ENCODE data around the gene TRIP12.
"Not testable (repeated sequence)": the region's sequence is repeated elsewhere in the genome, so short reads cannot be mapped to it uniquely, and the experiment has no call there.

TRIP12 gene

GRCh38 chr2:229757462-229757861 is 164.3 kb downstream of the TRIP12 start:
- DNase-seq, result not testable (repeated sequence)

GRCh38 chr2:229752970-229753729 is 168.7 kb downstream of the TRIP12 start:
- DNase-seq, result peak in 1 of 3 experiments; percentile 17

- DNase-seq, result no peak
Observed at GRCh38 chr2:229749779-229750178, 172.0 kb downstream of the TRIP12 start.

GRCh38 chr2:229748950-229749349 is 172.9 kb downstream of the TRIP12 start:
- no peak for DNase-seq

DNA sequence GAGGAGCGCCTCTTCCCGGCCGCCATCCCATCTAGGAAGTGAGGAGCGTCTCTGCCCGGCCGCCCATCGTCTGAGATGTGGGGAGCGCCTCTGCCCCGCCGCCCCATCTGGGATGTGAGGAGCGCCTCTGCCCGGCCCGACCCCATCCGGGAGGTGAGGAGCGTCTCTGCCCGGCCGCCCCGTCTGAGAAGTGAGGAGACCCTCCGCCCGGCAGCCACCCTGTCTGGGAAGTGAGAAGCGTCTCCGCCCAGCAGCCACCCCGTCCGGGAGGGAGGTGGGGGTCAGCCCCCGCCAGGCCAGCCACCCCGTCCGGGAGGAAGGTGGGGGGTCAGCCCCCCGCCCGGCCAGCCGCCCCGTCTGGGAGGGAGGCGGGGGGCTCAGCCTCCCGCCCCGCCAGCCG is 179.1 kb downstream of the TRIP12 start:
- not testable (repeated sequence) for DNase-seq

- no peak for DNase-seq
Observed at GRCh38 chr2:229740279-229740678, 181.5 kb downstream of the TRIP12 start.

GRCh38 chr2:229738024-229738625 is 183.7 kb downstream of the TRIP12 start:
- no peak for DNase-seq

DNA sequence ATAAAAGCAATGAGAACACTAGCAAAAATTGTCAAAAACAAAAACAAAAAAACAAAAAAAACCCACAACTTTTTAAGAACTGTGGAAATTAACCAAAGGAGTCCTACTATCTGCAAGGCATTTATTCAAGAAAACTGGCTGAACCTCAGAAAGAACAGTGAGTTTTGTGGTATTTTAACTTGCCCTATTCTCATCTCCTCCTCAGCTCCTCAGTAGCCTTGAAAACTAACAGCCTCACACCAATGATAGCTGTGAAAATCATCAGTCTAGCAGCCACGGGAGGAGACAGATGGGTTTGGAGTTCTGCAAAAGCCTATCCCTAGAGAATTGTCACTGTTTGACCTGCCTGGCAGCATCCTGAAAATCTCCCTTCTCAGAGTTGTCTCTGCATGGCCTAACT is 187.4 kb downstream of the TRIP12 start:
- DNase-seq, result no peak

GRCh38 chr2:229733611-229734245 is 188.1 kb downstream of the TRIP12 start:
- no peak for DNase-seq

- DNase-seq, result no peak
Observed at GRCh38 chr2:229732897-229733296, 188.9 kb downstream of the TRIP12 start.

GRCh38 chr2:229731916-229732315 is 189.9 kb downstream of the TRIP12 start:
- DNase-seq, result no peak

DNA sequence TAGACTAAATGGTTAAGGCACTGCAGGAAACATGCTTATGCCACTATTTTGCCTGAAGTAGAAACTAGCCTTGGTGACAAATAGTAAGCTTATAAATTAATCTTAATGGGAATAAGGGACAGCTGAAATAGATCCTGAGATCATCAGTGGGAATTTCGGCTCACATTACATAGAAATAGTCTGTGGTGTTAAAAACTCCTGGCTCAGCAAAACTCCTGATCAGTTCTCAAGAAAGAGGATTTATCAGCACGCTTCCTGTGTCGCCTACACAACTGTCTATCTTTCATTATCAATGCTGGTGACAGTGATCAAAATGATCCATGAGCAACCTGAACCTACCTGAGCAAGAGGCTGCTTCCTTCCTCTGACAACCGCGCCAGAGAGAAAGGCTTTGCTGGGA is 190.4 kb downstream of the TRIP12 start:
- DNase-seq, result no peak

DNA sequence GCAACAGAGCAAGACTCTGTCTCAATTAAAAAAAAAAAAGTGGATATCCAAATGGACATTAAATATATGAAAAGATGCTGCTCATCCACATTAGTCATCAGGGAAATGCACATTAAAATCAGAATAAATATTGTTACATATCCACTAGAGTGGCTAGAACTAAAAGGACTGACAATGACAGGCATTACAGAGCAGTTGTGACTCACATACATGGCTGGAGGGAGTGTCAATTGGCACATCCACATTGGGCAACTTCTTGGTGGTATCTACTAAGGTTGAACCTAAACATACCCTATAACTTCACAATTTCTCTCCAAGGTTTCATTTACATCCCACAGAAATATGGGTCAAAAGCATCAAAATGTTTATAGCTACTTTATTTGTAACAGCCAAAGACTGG is 193.4 kb downstream of the TRIP12 start:
- no peak for DNase-seq

GRCh38 chr2:229726643-229727042 is 195.2 kb downstream of the TRIP12 start:
- no peak for DNase-seq

DNA sequence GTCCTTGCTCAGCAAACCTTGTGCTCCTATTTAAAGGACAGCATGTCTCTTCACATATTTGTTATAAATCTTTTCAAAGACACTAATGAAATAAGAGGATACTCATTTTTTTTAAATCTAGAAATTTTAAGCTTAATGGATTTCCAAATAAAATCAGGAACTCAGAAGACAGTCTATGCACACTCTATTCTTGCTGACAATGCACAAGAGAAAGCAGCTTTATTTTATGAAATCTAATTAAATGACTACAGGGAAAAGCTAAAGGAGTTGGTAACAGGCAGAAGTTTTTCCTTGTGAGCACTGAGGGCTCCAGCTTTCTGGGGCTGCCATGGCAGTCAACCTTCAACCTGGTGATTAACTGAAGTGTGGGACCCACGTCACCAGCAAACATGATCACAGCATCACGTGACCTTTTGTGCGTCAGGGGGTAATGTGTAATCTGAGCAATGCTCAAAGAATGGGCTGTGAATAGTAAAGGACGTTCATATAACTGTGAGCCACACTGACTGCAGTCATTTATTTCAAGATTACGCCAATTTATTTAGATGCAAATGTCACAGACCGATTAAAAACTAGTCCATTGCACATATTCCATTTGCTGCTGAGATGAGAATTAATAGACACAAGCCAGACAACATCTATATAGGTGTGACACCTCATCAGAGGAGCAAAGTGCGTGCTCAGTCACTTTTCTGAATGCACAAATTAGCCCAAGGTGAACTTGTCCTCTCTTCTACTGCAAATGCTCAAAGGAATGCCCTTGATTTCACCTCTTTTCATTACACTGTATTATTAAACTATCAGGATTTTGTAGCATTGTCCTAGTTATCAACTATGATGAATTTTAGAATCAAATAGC is 195.9 kb downstream of the TRIP12 start:
- DNase-seq, result peak in 2 of 3 experiments; percentile 27 to 60

DNA sequence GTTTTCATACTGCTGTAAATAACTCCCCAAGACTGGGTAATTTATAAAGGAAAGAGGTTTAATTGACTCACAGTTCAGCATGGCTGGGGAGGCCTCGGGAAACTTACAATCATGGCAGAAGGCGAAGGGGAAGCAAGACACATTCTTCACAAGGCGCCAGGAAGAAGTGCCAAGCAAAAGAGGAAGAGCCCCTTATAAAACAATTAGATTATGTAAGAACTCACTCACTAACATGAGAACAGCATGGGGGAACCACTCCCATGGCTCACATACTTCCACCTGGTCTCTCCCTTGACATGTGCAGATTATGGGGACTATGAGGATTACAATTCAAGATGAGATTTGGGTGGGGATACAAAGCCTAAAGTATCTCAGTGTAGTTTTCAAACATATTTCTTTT is 198.6 kb downstream of the TRIP12 start:
- not testable (repeated sequence) for DNase-seq

DNA sequence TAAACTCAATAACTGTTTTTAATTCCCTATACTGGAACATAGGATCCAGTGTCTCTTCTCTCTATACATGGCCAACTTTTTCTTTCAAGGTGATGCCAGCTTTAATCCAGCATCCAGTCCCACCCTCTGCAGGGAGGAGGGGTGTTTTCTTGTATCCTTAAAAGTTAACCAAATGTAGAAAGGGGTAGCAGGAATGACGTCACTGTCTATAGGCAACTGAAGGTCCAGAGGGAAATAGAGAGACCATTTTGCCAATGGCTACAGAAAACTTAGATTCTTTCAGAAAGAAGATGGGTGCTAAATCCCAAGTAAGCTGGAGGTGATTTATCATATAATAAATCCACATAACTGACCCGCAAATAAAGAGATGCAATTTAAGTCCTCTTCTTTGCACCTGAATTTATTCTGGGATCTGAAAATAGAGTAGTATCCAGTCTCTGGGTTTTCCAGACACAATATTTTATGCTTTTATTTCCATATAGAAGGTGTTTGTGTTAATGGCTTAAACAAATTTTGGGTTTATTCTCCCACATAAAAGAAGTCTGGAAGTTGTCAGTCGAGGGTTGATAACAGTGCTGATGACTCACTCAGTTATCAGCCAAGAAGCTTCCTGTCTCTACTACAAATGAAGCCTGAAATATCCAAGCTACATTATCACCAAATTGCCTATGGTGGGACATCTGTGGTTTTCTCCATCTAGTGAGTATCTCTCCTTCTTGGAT is 201.7 kb downstream of the TRIP12 start:
- no peak for DNase-seq

GRCh38 chr2:229718057-229718456 is 203.8 kb downstream of the TRIP12 start:
- DNase-seq, result no peak

DNA sequence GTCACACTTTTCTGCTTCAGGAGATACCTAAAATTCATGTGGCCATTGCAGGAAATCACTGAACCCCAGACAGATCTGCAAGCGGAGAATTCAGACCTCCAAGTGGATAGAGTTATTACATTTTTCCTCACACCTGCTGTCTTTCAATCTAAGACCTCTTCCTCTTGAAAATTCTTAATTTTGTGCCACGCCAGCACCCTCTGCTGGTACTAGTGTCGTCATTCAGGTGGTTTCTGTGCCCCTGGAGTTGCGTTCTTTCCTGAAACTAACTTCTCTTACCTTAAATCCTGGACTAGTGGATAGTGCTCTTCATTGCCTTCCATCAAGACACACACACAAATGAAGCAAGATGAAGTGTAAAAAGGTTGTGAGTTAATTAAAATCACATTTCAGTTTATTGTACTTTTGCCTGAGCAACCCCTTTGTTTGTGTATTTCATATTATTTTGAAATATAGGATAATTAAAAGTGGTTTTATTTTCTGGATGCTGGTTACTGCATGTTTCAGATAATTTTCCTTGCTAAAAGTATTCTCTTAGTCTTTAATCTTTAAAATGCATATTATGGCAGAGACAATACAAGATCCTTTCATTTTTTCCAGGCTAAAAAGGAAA is 205.8 kb downstream of the TRIP12 start:
- DNase-seq, result peak; percentile 62 to 87 (median 67)

GRCh38 chr2:229714736-229715541 is 206.9 kb downstream of the TRIP12 start:
- DNase-seq, result peak; percentile 37 to 84 (median 84)
